Inferior parietal cortex (tissue), 1 donor: ENCODE data around the gene CCDC93.
"Not testable (repeated sequence)": the region's sequence is repeated elsewhere in the genome, so short reads cannot be mapped to it uniquely, and the experiment has no call there.

Experiments
- DNase-seq: peaks from one replicate; pipeline ENCODE4 v3.0.0-alpha.2; 2016; ENCODE audit errors: extremely low spot score

CCDC93 gene

GRCh38 chr2:117953231-117953630 is 60.6 kb downstream of the CCDC93 start:
- no peak for DNase-seq

GRCh38 chr2:117952701-117953100 is 61.2 kb downstream of the CCDC93 start:
- DNase-seq, result no peak

GRCh38 chr2:117952228-117952627 is 61.6 kb downstream of the CCDC93 start:
- DNase-seq, result no peak

- DNase-seq, result no peak
Measured at GRCh38 chr2:117949806-117950205, 64.1 kb downstream of the CCDC93 start.

- DNase-seq, result no peak
Measured at GRCh38 chr2:117948615-117949014, 65.3 kb downstream of the CCDC93 start.

- no peak for DNase-seq
Measured at GRCh38 chr2:117945296-117945695, 68.6 kb downstream of the CCDC93 start.

GRCh38 chr2:117944816-117945215 is 69.1 kb downstream of the CCDC93 start:
- DNase-seq, result no peak

GRCh38 chr2:117943013-117943672 is 70.7 kb downstream of the CCDC93 start:
- no peak for DNase-seq

- no peak for DNase-seq
Measured at GRCh38 chr2:117942551-117942950, 71.3 kb downstream of the CCDC93 start.

GRCh38 chr2:117941693-117942092 is 72.2 kb downstream of the CCDC93 start:
- no peak for DNase-seq

- DNase-seq, result no peak
Measured at GRCh38 chr2:117940436-117940835, 73.4 kb downstream of the CCDC93 start.

GRCh38 chr2:117938611-117939010 is 75.3 kb downstream of the CCDC93 start:
- DNase-seq, result no peak

GRCh38 chr2:117936871-117937428 is 76.9 kb downstream of the CCDC93 start:
- peak; percentile 17 for DNase-seq

- DNase-seq, result no peak
Measured at GRCh38 chr2:117935954-117936353, 77.9 kb downstream of the CCDC93 start.

- no peak for DNase-seq
Measured at GRCh38 chr2:117935456-117935855, 78.4 kb downstream of the CCDC93 start.

- DNase-seq, result no peak
Measured at GRCh38 chr2:117933884-117934354, 80.0 kb downstream of the CCDC93 start.

- DNase-seq, result no peak
Measured at GRCh38 chr2:117931978-117932377, 81.9 kb downstream of the CCDC93 start.

- no peak for DNase-seq
Measured at GRCh38 chr2:117931266-117931665, 82.6 kb downstream of the CCDC93 start.

GRCh38 chr2:117930775-117931174 is 83.1 kb downstream of the CCDC93 start:
- DNase-seq, result no peak

GRCh38 chr2:117923471-117923870 is 90.4 kb downstream of the CCDC93 start:
- not testable (repeated sequence) for DNase-seq

GRCh38 chr2:117921520-117921919 is 92.3 kb downstream of the CCDC93 start:
- no peak for DNase-seq

GRCh38 chr2:117918608-117919007 is 95.3 kb downstream of the CCDC93 start:
- DNase-seq, result no peak

- DNase-seq, result no peak
Measured at GRCh38 chr2:117917223-117917917, 96.5 kb downstream of the CCDC93 start.
